ENCODE data around the gene SLC28A1. TPM values are rescaled to one million over a fixed set of nuclear protein-coding genes. Genes with fewer than 3 reads are reported as not detected.

Gene SLC28A1
- polyA plus RNA-seq, 1 donor (not counting 4 experiments of a cell fraction or from before 2014, with no cell fraction given), result not detected

DNA sequence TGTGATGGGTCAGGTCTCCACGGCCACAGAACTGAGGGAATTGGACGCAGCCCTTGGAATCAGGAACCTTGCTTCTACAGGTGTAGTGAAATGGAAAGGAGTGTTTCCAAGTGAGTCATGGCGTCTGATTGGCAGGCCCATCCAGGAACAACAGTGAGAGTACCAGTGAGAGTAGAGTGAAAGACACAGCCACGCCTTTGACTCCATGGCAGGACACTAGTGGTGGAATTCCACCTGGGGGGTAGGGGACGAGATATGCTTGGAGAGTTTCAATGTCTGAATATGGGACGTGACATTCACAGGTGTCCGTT, 3.0 kb upstream of the SLC28A1 start:
- no peak for DNase-seq (ENCODE audit: low read depth, low spot score)

DNA sequence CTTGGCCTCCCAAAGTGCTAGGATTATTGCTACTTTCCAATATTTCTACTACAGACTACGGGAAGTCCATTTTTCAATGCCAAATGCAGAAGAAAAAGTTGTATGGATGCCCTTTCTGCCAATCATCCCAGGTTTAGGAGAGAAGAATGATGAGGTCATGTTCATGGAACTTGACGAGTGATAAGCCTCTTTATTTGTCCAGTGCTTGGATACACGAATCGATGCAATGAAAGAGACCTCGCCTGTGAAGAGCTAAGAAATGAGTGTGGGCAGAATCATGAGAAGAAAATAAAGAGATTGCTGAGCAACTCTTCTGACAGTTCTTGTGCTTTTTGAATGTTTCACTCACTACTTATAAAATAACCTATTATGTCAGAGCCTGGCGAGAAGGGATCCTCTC, 996 bp upstream of the SLC28A1 start:
- H3K4me3 ChIP-seq (ENCODE audit: control insufficient read depth in 2 of 3, extremely low read depth in 1 of 3, insufficient read depth in 2 of 3, low read depth in 1 of 3, low read length in 3 of 3), result no peak overlapping the region
- no peaks in the 10 kb centered on the region for H3K9me3 ChIP-seq (ENCODE audit: control insufficient read depth, low read depth, low read length)
- H3K4me1 ChIP-seq (ENCODE audit: control insufficient read depth, extremely low read depth, insufficient read depth, low read length), result no peaks in the 10 kb centered on the region
- H2AFZ ChIP-seq (ENCODE audit: control insufficient read depth, low read length), result no peak overlapping the region
- no peaks in the 10 kb centered on the region for H4K20me1 ChIP-seq (ENCODE audit: control insufficient read depth, extremely low read depth, insufficient read depth, low read length)
- FAIRE-seq, result no peak
- no peaks in the 10 kb centered on the region for H3K27me3 ChIP-seq (ENCODE audit: control insufficient read depth, extremely low read depth, insufficient read depth, low read length)
- no peak overlapping the region for H3K27ac ChIP-seq (ENCODE audit: control insufficient read depth, insufficient read depth, low read length)
- H3K79me2 ChIP-seq (ENCODE audit: control insufficient read depth, insufficient read depth, low read length), result no peaks in the 10 kb centered on the region
- DNase-seq (ENCODE audit: low read depth, low spot score), result no peak
- H3K9me1 ChIP-seq (ENCODE audit: control insufficient read depth, extremely low read depth, insufficient read depth, low read length), result no peaks in the 10 kb centered on the region
- H3K4me2 ChIP-seq (ENCODE audit: control insufficient read depth, extremely low read depth, insufficient read depth, low read depth, low read length), result no peak overlapping the region
- H3K36me3 ChIP-seq (ENCODE audit: control insufficient read depth in 2 of 2, extremely low read depth in 1 of 2, insufficient read depth in 2 of 2, low read length in 2 of 2), result no peaks in the 10 kb centered on the region
- H3K9ac ChIP-seq (ENCODE audit: control insufficient read depth, extremely low read depth, insufficient read depth, low read length), result no peak overlapping the region
- dilution Hi-C loops (cut with MboI; ENCODE audit: extremely low pct_ligation_motif_present, low sequenced_read_pairs), result no loop called here
- TF ChIP-seq, protein P1, sequence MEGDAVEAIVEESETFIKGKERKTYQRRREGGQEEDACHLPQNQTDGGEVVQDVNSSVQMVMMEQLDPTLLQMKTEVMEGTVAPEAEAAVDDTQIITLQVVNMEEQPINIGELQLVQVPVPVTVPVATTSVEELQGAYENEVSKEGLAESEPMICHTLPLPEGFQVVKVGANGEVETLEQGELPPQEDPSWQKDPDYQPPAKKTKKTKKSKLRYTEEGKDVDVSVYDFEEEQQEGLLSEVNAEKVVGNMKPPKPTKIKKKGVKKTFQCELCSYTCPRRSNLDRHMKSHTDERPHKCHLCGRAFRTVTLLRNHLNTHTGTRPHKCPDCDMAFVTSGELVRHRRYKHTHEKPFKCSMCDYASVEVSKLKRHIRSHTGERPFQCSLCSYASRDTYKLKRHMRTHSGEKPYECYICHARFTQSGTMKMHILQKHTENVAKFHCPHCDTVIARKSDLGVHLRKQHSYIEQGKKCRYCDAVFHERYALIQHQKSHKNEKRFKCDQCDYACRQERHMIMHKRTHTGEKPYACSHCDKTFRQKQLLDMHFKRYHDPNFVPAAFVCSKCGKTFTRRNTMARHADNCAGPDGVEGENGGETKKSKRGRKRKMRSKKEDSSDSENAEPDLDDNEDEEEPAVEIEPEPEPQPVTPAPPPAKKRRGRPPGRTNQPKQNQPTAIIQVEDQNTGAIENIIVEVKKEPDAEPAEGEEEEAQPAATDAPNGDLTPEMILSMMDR (optimal IDR thresholded peaks at IDR 0.05 in 1 of 3, IDR thresholded peaks at IDR 0.05 in 1 of 3, conservative IDR thresholded peaks at IDR 0.05 in 1 of 3; ENCODE audit: extremely low read depth in 1 of 3, insufficient read depth in 2 of 3, low read length in 3 of 3), result no peak
- no peak for TF ChIP-seq EZH2 (IDR thresholded peaks at IDR 0.05; ENCODE audit: low read length)

More for the DNA sequence above, 3.0 kb upstream of the SLC28A1 start:
- Histone ChIP-seq H3K79me2 (ENCODE audit: control insufficient read depth, insufficient read depth, low read length) (no peaks in the 10 kb centered on the region), H3K4me1 (ENCODE audit: control insufficient read depth, extremely low read depth, insufficient read depth, low read length) (no peaks in the 10 kb centered on the region), H3K4me3 (ENCODE audit: control insufficient read depth in 2 of 3, extremely low read depth in 1 of 3, insufficient read depth in 2 of 3, low read depth in 1 of 3, low read length in 3 of 3) (no peak overlapping the region), H4K20me1 (ENCODE audit: control insufficient read depth, extremely low read depth, insufficient read depth, low read length) (no peaks in the 10 kb centered on the region), H3K9me1 (ENCODE audit: control insufficient read depth, extremely low read depth, insufficient read depth, low read length) (no peaks in the 10 kb centered on the region), H3K27ac (ENCODE audit: control insufficient read depth, insufficient read depth, low read length) (no peak overlapping the region), H3K4me2 (ENCODE audit: control insufficient read depth, extremely low read depth, insufficient read depth, low read depth, low read length) (no peak overlapping the region), H2AFZ (ENCODE audit: control insufficient read depth, low read length) (no peak overlapping the region), H3K27me3 (ENCODE audit: control insufficient read depth, extremely low read depth, insufficient read depth, low read length) (no peaks in the 10 kb centered on the region), H3K36me3 (ENCODE audit: control insufficient read depth in 2 of 2, extremely low read depth in 1 of 2, insufficient read depth in 2 of 2, low read length in 2 of 2) (no peaks in the 10 kb centered on the region), H3K9ac (ENCODE audit: control insufficient read depth, extremely low read depth, insufficient read depth, low read length) (no peak overlapping the region), H3K9me3 (ENCODE audit: control insufficient read depth, low read depth, low read length) (no peaks in the 10 kb centered on the region)
- no peak for FAIRE-seq
- dilution Hi-C loops (cut with MboI; ENCODE audit: extremely low pct_ligation_motif_present, low sequenced_read_pairs), result no loop called here
- TF ChIP-seq EZH2 (IDR thresholded peaks at IDR 0.05; ENCODE audit: low read length), result no peak
- TF ChIP-seq, protein P1 (optimal IDR thresholded peaks at IDR 0.05 in 1 of 3, IDR thresholded peaks at IDR 0.05 in 1 of 3, conservative IDR thresholded peaks at IDR 0.05 in 1 of 3; ENCODE audit: extremely low read depth in 1 of 3, insufficient read depth in 2 of 3, low read length in 3 of 3), result no peak

Measured in keratinocyte (primary cell).